Activated T-cell treated with anti-CD3 and anti-CD28 coated beads for 4 hours (primary cell): ENCODE results near the gene ZNF500.

Experiments used
- DNase-seq: peaks from one replicate; pipeline ENCODE4 v3.0.0-alpha.2; 2020

The ZNF500 gene

GRCh38 chr16:4766875-4767628, at the start of gene ZNF500:
Gene ZNF500 (minus strand): TSS chr16:4767162. CDS start chr16:4765978, 1,184 bp downstream.
- DNase-seq, result peak; percentile 98

DNA sequence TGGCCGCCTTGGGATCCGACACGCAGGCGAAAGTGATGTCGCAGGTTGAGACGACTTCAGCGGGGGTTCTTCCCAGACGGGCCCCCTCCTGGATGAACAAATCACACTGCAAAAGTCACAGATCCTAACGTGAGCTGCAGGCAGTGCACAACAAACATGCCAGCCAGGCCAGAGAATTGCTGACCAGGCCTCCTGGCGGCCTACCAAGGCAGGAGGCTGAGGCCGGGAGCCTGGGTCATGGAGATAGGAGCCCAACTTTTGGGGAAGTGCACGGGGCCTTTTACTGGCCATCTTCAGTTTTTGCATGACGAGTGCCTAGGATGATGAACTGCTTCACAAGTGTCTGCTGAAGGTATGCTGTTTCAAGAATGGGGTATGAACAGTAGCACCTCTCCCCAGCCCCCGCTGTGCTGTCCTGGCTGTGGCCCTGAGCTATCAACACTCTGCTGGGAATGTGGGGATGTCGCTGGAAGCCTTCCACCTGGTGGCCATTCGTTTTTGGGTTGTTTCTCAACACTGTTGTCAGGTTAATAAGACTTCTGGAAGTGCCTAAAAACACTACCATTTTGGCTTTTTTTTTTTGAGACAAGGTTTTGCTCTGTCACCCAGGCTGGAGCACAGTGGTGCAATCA, 47.7 kb upstream of the ZNF500 start:
- DNase-seq, result no peak

DNA sequence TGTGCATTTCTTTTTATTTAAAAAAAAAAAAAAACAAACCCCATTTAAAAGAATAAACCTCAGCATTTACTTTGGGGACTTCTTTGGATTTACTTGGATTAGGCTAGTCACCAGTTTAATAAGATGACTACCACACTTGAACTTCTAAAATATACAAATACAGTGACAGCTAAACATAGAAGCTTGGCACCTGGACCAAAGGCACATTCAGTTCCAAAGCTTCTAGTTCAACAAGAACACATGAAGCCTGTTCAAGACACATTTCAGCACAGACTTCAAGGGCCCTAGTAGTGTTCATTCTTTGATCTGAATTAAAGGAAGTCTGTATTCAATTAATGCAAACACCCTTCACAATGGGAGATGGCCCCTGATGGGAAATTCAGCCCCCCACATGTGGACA, 47.1 kb upstream of the ZNF500 start:
- DNase-seq, result no peak

DNA sequence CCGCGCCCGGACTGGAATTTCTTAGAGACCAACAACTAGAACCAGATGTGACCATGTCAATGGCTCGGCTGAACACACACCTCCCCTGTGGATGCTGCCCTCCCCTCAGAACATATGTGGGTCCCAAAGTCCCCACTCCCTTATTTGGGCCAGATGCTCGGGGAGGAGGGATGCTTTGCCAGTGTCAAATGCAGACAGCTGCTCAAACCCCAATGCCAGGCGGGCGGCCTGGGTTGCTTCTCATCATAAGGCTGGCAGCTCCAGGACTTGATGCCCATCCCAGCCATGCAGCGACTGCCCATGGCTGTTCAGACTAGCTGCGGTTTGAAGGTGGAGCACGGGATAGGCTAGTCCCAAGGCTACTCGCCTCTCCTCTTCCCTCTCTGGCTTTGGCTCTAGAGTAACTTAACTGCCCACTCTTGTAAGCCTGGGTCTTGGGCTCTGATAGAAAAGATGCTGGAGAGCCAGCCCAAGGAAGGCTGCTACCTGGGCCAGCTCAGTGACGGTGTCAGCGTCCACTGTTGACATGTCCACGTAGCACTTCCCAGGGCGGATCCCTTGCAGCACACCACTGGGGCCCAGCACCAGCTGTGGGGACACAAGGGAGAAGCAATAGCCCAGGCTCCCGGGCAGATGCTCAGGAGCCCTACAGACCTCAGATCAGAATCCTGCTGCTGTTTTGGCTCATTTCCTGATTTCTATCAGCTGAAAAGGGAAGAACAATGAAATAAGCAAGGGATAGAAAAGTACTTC, 46.5 kb upstream of the ZNF500 start:
- no peak for DNase-seq

GRCh38 chr16:4811773-4812172, 44.8 kb upstream of the ZNF500 start:
- no peak for DNase-seq

DNA sequence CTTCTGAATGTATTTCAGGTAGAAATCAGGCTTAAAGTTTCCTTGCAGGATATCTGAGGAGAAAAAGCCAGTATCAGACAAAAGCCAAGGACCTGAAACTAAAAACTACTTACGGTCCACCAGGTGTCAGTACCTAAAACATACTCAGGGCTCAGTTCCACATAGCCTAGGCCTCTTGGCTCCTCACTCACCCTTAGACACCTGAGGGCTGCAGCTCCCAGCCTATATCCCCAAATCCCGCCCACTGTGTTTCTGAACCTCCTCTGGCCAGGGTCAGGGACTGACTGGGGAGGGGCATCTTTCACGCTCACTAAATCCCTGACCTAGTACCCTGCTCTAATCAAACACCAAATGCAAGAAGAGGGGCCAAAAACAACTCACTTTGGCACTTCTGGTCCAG, 44.3 kb upstream of the ZNF500 start:
- no peak for DNase-seq

- no peak for DNase-seq
Observed at GRCh38 chr16:4806280-4806679, 39.3 kb upstream of the ZNF500 start.

DNA sequence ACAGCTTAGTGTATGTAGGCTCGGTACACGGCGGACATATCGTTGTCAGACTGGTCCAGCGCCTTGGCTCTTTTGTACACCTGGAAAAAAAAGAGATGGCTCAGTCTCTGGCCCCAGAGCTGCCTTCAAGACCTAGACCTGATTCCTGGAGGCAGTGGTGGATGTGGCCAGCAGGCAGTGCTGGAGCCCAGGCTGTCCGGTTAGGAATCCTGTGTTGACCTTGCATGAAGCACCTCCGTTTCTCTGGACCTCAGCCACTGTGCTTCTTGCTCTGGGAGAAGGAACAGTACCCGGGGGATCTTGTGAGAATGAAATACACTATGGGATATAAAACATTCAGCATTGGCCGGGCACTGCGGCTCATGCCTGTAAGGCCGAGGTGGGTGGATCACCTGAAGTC, 38.3 kb upstream of the ZNF500 start:
- no peak for DNase-seq

DNA sequence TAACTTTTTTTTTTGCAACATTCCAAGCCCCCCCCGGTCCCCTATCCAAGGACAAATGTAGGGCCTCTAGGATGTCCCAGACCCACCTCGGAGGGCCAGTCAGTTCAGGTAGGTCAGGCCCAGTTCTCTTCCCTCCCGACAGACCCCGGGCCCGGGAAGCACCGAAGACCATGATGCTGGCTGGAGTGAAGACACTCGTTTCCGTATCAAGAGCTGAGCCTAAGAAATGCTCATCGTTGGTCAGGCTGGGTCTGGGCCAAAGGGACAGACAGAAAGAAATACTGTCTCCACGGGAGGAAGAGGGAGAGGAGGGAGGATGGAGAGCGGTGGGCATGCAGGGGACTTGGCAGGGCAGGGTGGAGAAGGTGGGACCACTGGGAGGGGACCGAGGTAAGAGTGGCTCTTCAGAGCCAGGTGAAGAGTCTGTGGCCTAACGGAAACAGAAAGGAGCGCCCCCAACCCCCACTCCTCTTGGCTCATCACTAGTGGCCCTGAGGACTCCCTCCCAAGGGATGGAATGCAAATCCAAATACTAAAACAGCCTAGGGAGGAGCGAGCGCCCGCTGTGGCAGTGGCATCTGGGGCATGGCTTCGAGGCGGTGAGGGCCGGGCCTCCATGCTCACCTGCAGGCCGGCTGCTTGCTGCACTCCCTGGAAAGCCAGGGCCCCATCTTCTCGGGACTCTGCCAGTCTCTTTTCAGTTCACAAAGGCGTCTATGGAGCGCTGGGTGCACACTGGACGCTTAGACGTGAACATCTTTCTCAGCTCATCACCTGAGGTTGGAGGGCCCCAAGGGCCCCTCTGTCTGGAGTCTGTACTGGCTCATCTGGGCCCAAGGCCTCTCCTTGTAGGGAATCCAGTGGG, 37.2 kb upstream of the ZNF500 start:
- no peak for DNase-seq

DNA sequence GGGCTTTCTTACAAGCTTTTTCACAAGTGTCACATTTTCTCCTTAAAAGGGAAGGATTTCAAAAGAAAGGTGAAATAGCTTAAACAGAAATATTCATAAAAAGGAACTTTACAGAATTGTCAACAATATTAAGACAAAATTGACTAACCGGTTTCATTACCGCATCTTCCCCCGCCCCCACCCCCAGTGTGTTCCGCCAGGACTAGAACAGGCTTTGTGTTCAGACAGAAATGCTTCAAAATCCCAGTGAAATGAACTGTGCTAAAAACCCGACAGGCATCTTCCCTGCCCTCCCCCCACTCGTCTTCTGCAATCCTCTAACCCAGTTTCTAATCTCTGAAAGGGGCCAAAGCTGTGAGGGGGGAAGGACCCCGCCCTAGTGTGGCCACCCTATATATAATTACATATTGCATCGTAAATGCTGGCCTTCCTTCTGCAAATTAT, 36.5 kb upstream of the ZNF500 start:
- DNase-seq, result no peak

- peak; percentile 84 for DNase-seq
Observed at GRCh38 chr16:4802659-4803287, 35.8 kb upstream of the ZNF500 start.

- peak; percentile 56 for DNase-seq
Observed at GRCh38 chr16:4801962-4802658, 35.1 kb upstream of the ZNF500 start, which contains the start of gene ROGDI. Gene ROGDI (minus strand): TSS chr16:4802633. CDS start chr16:4802571, 62 bp downstream.

DNA sequence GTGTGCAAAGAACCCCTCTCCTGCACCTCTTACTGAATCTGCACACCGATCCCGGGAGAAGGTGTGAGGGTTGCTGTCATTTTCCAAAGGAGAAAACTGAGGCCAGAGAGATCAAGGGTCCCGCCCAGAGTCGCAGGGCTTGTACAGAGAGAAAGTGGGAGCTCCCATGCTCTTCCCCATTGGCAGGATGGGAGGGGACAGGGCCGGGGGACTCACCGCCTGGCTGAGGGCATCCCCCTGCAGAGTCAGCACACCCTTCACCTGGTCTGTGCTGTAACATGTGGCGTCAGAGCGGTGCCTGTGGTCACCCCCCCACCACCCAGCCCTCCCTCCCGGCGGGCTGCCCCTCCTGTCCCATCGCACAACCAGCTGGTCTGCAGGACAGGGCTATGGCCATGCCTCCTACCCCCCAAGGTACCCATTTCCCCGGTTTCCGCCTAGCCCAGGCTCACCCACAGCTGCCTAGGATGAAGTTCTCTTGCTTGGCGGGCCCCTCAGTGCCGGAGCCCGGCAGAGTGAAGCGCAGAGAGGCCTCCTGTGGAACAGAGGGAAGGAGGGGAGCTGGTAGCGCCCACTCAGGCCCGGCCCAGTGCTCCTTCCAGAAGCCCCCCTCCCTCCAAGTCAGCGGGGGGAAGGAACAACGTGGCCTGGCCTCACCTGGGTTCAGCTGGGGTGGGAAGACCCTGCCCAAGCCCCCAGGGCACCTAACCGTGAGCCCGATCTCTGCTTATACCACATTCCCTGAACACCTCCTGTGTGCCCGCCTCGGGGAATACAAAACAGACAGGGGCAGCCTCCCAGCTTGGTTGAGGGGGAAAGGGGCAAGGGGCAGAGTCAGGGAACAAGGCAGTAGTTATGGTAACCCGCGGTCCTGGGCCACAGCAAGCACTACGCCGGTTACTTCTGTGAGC, 34.3 kb upstream of the ZNF500 start:
- DNase-seq, result no peak

DNA sequence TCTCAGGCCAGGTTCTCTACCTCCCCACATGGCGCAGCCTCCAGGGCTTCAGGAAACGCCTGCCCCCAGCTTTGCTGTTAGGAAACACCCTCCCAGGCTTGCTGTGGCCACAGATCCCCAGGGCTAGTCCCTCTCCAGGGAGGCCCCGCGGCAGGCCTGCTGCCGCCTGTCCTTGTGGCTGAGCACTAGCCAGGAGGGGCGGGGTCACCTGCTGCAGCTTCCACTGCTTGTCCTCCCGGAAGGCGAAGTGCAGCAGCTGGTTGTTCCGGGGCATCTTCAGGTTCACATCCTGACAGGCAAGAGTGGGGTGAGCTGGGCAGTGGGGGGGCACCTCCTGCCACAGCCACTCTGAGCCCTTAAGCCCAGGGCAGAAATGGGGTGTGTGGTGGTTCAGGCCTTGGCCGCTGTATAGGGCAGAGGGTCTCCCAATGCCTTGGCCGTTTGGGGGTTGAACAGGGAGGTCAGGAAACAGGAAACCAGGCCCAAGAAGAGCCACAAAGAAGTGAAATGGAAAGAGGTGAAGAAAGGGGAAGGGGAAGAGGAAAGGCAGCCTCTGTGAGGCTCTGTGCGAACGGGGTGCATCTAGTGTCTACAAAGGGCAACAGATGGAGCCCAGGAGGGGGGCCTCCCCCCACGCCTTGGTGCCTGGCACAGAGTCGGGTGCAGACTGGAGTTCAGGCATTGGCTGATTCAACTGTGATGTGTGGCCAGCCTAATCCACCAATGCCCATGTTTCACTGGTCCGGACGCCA, 33.5 kb upstream of the ZNF500 start:
- no peak for DNase-seq

DNA sequence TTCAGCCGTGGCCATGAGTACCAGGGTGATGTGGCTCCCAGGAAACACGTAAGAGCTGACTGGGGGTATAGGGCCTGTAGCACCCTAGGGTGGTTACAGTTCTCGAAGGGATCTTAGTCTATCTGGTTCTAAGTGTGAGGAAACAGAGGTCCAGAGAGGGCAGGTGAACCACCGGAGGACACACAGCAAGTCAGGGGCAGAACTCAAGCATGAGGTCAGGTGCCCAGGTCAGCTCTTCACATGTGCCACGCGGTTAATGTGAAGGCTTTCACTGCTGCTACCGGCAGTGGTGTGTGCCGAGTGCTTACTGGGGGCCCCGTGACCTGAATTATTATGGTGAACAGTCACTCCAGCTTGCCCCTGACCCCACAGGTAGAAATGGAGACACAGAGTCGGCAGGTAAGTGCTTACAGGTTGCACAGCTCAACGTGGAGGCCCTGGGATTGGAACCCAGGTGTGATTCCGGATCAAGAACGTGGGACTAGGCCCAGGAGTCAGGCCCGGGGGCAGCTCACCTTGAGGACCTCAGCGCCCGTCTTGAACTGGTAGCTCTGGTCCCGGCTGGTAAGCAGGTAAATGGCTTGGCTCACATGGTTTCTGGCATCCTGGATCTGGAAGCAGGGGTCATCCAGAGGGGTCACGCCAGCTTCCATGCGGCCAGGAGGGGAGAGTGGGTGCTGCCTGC, 32.4 kb upstream of the ZNF500 start:
- no peak for DNase-seq

- no peak for DNase-seq
Observed at GRCh38 chr16:4798456-4798855, 31.5 kb upstream of the ZNF500 start.

DNA sequence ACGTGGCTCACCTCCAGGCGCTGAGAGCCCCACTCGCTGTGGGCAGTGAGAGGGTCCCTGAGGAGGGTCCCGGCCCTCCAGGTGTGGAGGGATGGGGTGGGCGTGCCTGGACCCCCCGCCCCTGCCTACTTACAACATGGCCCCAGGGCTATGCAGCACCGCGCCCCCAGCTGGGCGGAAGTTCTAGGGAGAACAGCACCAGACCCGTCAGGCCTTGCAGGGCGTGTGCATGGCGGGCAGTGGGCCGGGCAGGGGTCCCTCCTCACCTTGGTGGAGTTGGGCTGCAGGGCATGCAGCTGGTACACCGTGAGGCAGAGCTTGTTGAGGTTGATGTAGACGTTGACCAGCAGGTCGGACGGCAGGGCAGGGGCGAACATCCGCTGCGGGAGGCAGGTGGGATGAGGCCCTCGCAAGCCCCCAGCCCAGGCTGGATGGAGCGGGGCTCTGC, 30.9 kb upstream of the ZNF500 start:
- DNase-seq, result no peak

GRCh38 chr16:4796982-4797804, 30.2 kb upstream of the ZNF500 start:
- DNase-seq, result no peak
